SW480 (cell line): Measurements from ENCODE around the gene HPGDS.
"Not testable (repeated sequence)": the region's sequence is repeated elsewhere in the genome, so short reads cannot be mapped to it uniquely, and the experiment has no call there.

ENCODE experiments used
- DNase-seq: peaks from one replicate; pipeline ENCODE4 v3.0.0-alpha.2; 2016; ENCODE audit warnings: low spot score

The HPGDS gene

GRCh38 chr4:94325835-94326234 is 16.8 kb downstream of the HPGDS start:
- DNase-seq = no peak

GRCh38 chr4:94319927-94320326 is 22.7 kb downstream of the HPGDS start:
- DNase-seq = not testable (repeated sequence)

- peak; percentile 9 for DNase-seq
These were observed 35.3 kb downstream of the HPGDS start for GRCh38 chr4:94307231-94307871.

- DNase-seq = no peak
These were observed 35.9 kb downstream of the HPGDS start for GRCh38 chr4:94306713-94307112.

- DNase-seq = no peak
These were observed 37.0 kb downstream of the HPGDS start for GRCh38 chr4:94305466-94306225.

- peak; percentile 20 for DNase-seq
These were observed 38.2 kb downstream of the HPGDS start for GRCh38 chr4:94304365-94304971.

- DNase-seq = no peak
These were observed 40.4 kb downstream of the HPGDS start for GRCh38 chr4:94302191-94302590.

GRCh38 chr4:94298725-94299252 is 43.8 kb downstream of the HPGDS start:
- DNase-seq = no peak

GRCh38 chr4:94295473-94295872 is 47.2 kb downstream of the HPGDS start:
- DNase-seq = not testable (repeated sequence)

- DNase-seq = not testable (repeated sequence)
These were observed 48.7 kb downstream of the HPGDS start for GRCh38 chr4:94293981-94294380.

GRCh38 chr4:94290245-94290644 is 52.4 kb downstream of the HPGDS start:
- DNase-seq = no peak

- DNase-seq = no peak
These were observed 57.0 kb downstream of the HPGDS start for GRCh38 chr4:94285666-94286065.

GRCh38 chr4:94284889-94285288 is 57.7 kb downstream of the HPGDS start:
- DNase-seq = no peak

GRCh38 chr4:94278781-94279180 is 63.9 kb downstream of the HPGDS start:
- DNase-seq = no peak

- no peak for DNase-seq
These were observed 65.1 kb downstream of the HPGDS start for GRCh38 chr4:94277534-94277933.

- no peak for DNase-seq
These were observed 66.4 kb downstream of the HPGDS start for GRCh38 chr4:94276204-94276603.

GRCh38 chr4:94274912-94275311 is 67.7 kb downstream of the HPGDS start:
- DNase-seq = no peak

GRCh38 chr4:94271248-94271647 is 71.4 kb downstream of the HPGDS start:
- DNase-seq = no peak

- DNase-seq = no peak
These were observed 75.6 kb downstream of the HPGDS start for GRCh38 chr4:94267037-94267436.

- no peak for DNase-seq
These were observed 80.2 kb downstream of the HPGDS start for GRCh38 chr4:94262163-94263016.

- DNase-seq = peak; percentile 7
These were observed 85.8 kb downstream of the HPGDS start for GRCh38 chr4:94256828-94257227.
